CD4-positive, alpha-beta T cell treated with Interleukin-4 for 1 hour (primary cell): ENCODE data around the gene CCDC102A.

Experiments
- DNase-seq, 2 donors: peaks; one replicate each; pipeline ENCODE4 v3.0.0-alpha.2; 2020 to 2022

The CCDC102A gene

GRCh38 chr16:57498031-57498430 lies 38.3 kb downstream of the CCDC102A start:
- no peak for DNase-seq

- no peak for DNase-seq
Measured at GRCh38 chr16:57497121-57497520, 39.2 kb downstream of the CCDC102A start.

GRCh38 chr16:57493767-57494166 lies 42.6 kb downstream of the CCDC102A start:
- no peak for DNase-seq

GRCh38 chr16:57489229-57489628 lies 47.1 kb downstream of the CCDC102A start:
- DNase-seq: no peak

GRCh38 chr16:57486858-57487834 lies 49.2 kb downstream of the CCDC102A start:
- DNase-seq: no peak

- peak; percentile 72 to 82 for DNase-seq
Measured at GRCh38 chr16:57485916-57486857, 50.2 kb downstream of the CCDC102A start, which contains the start of gene DOK4. Gene DOK4, minus strand, starts transcription at chr16:57486493. Its CDS starts 6,986 bp downstream, at chr16:57479507.

GRCh38 chr16:57485091-57485915 lies 51.1 kb downstream of the CCDC102A start:
- no peak for DNase-seq

GRCh38 chr16:57484515-57485005 lies 51.8 kb downstream of the CCDC102A start:
- DNase-seq: no peak

- no peak for DNase-seq
Measured at GRCh38 chr16:57483725-57484514, 52.5 kb downstream of the CCDC102A start.

- DNase-seq: no peak
Measured at GRCh38 chr16:57482845-57483545, 53.4 kb downstream of the CCDC102A start.

GRCh38 chr16:57481421-57481820 lies 55.0 kb downstream of the CCDC102A start:
- no peak for DNase-seq

GRCh38 chr16:57480754-57481230 lies 55.6 kb downstream of the CCDC102A start:
- no peak for DNase-seq

GRCh38 chr16:57479976-57480753 lies 56.2 kb downstream of the CCDC102A start:
- DNase-seq: no peak

- DNase-seq: no peak
Measured at GRCh38 chr16:57479205-57479975, 57.0 kb downstream of the CCDC102A start.

- DNase-seq: no peak
Measured at GRCh38 chr16:57478396-57479204, 57.8 kb downstream of the CCDC102A start.

- no peak for DNase-seq
Measured at GRCh38 chr16:57477531-57478202, 58.7 kb downstream of the CCDC102A start.
